ENCODE data around the gene GABBR2. TPM values are rescaled to one million over a fixed set of nuclear protein-coding genes. Genes with fewer than 3 reads are reported as not detected.

GABBR2 gene
- total RNA-seq, 1 donor, result not detected

GRCh38 chr9:98331536-98332259 is 377.0 kb downstream of the GABBR2 start:
- no peak overlapping the region for H3K4me3 ChIP-seq (ENCODE audit: low read depth, low read length)
- no peak for TF ChIP-seq CTCF (IDR thresholded peaks at IDR 0.05; ENCODE audit: insufficient read depth, low read depth, low read length)
- DNase-seq (ENCODE audit: low read depth), result peak; percentile 36

DNA sequence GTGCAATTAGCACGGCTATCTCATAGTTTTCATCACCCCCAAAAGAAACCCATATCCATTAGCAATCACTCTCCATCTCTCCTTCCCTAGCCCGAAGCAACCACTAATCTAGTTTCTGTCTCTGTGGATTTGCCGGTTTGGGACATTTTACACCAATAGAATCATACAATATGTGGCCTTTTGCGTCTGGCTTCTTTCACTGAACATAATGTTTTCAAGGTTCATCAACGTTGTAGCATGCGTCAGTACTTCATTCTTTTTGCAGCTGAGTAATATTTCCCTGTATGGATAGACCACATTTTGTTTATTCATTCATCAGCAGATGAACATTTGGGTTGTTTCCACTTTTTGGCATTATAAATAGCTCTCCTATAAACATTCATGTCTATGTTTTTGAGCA is 377.9 kb downstream of the GABBR2 start:
- H3K4me3 ChIP-seq (ENCODE audit: low read depth, low read length), result no peak overlapping the region
- TF ChIP-seq CTCF (IDR thresholded peaks at IDR 0.05; ENCODE audit: insufficient read depth, low read depth, low read length), result no peak

DNA sequence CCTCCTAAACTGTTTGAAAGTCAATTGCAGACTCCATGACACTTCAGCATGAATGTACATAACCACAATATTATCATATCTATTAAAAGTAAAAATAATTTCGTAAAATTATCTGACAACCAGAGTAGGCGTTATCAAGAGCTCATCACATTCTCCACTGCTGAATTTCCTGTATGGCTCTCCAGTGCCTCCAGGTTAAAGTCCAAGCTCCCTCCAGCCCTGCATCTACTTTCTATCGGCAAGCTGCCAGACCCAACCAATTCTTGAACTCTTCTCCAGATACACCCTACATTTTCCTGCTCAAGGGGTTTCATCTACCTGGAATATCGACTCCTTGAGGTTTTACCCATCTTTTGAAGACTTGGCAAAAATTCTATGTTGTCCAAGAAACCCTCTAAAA is 378.8 kb downstream of the GABBR2 start:
- DNase-seq (ENCODE audit: low read depth), result no peak
- TF ChIP-seq CTCF (IDR thresholded peaks at IDR 0.05; ENCODE audit: insufficient read depth, low read depth, low read length), result no peak
- no peak overlapping the region for H3K4me3 ChIP-seq (ENCODE audit: low read depth, low read length)

More for the DNA sequence above, 377.9 kb downstream of the GABBR2 start:
- DNase-seq (ENCODE audit: low read depth), result peak; percentile 97

DNA sequence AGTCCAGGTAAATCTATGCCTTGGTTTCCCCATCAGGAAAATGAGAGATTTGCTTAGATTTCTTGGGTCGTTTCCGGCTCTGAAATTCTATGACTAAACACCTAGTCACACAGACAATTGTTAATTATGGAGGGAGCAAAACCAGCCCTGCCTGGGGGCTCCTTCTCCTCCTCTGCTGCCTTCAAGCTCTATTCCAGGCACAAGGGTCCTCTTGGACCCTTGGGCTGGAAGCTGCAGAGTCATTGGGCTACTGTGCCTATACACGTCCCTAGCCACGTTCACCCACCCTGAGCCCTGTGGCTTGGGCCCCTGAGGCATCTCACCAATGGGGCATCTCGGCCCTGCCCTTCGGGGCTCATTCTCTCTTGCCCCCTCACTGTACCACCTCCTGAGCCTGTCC is 379.5 kb downstream of the GABBR2 start:
- H3K4me3 ChIP-seq (ENCODE audit: low read depth, low read length), result no peak overlapping the region
- no peak for TF ChIP-seq CTCF (IDR thresholded peaks at IDR 0.05; ENCODE audit: insufficient read depth, low read depth, low read length)
- no peak for DNase-seq (ENCODE audit: low read depth)

DNA sequence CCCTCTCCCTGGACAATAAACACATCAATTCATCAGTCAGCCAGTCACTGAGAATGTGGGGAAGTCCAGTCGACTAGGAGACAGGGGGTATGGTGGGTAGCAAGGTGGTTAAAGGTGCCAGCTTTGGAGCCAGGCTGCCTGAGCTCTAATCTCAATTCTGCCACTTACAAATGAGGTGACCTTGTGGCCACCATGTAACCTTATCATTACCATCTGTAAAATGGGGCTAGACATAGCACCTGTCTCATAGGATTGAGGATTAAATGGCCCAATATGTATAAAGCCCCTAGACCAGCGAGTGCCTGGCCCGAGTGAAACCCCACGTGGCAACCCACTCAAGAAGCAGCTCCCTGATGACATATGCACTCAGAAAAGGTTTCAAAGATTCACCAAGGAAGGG is 380.0 kb downstream of the GABBR2 start:
- H3K4me3 ChIP-seq (ENCODE audit: low read depth, low read length), result no peak overlapping the region
- no peak for DNase-seq (ENCODE audit: low read depth)
- no peak for TF ChIP-seq CTCF (IDR thresholded peaks at IDR 0.05; ENCODE audit: insufficient read depth, low read depth, low read length)

DNA sequence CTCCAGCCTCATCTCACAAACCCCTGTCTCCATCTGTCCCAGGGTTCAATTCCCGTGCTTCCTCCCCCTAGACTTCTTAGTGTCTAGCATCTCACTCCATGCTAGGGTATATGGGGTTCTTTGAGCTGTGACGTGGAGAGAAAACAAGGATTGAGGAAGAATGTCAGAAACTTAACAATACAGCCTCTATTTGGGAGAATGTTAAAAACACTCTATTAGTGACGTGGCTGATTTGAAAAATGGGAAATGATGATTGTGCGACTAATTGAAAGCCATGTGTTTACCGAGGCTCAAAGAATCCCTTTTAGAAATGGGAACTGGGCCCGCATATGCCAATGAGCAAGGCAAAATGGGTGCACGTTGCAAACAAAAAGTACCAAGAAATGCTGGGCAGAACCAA is 380.6 kb downstream of the GABBR2 start:
- no peak for TF ChIP-seq CTCF (IDR thresholded peaks at IDR 0.05; ENCODE audit: insufficient read depth, low read depth, low read length)
- no peak overlapping the region for H3K4me3 ChIP-seq (ENCODE audit: low read depth, low read length)
- no peak for DNase-seq (ENCODE audit: low read depth)

DNA sequence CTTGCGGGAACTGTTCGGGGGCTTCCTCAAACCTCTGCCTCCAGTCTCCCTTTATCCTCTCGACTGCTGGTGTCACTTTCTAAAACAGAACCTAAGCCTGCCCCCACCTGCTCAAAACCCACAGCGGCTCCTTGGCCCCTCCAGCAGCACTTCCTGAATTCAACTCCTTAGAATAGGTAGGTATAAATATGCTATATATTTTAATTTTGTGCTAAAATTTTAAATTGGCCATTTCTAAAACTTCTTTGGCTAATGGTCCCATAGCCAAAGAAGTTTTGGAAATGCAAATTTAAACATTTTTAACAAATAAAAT is 381.5 kb downstream of the GABBR2 start:
- TF ChIP-seq CTCF (IDR thresholded peaks at IDR 0.05; ENCODE audit: insufficient read depth, low read depth, low read length), result no peak
- H3K4me3 ChIP-seq (ENCODE audit: low read depth, low read length), result no peak overlapping the region
- DNase-seq (ENCODE audit: low read depth), result no peak

Measured in fibroblast of villous mesenchyme (primary cell).